ENCODE measurements around the gene DDX53.

The DDX53 gene

GRCh38 chrX:23052324-23052723 lies 52.6 kb downstream of the DDX53 start:
- no peak for DNase-seq

Data from activated gamma-delta T cell (primary cell).